Vagina (tissue), 2 donors: Measurements from ENCODE around the gene AGK. TPM values are rescaled to one million over a fixed set of nuclear protein-coding genes. Genes with fewer than 3 reads are reported as not detected.

Experiments used
- DNase-seq, 2 donors: peaks; one replicate each; pipeline ENCODE4 v3.0.0-alpha.2; 2017; ENCODE audit errors: extremely low spot score in 2 of 2
- H3K27ac ChIP-seq: fragments of 200-600 bp; sonication (generic); one replicate; pipeline ENCODE4 v1.5.1; 2019
- H3K27me3 ChIP-seq: fragments of 200-600 bp; sonication (generic); one replicate; pipeline ENCODE4 v1.5.1; 2019
- H3K36me3 ChIP-seq, 2 donors: fragments of 200-600 bp; sonication (generic); one replicate each; pipeline ENCODE4 v1.5.1; 2017 to 2019
- H3K4me1 ChIP-seq: fragments of 200-600 bp; sonication (generic); one replicate; pipeline ENCODE4 v1.5.1; 2019
- H3K4me3 ChIP-seq, 2 donors: fragments of 200-600 bp; sonication (generic); 1 replicate in 1 of 2; 2 replicates in 1 of 2; pipeline ENCODE4 v1.5.1; 2016 to 2019
- H3K9me3 ChIP-seq: fragments of 200-600 bp; sonication (generic); one replicate; pipeline ENCODE4 v1.5.1; 2019
- CTCF ChIP-seq, 3 experiments: fragments of 450-650 bp in 2 of 3; fragments of 200-600 bp in 1 of 3; sonication (generic) in 1 of 3; IDR thresholded peaks; one replicate each; pipeline ENCODE4 v1.5.1; 2017 to 2019; ENCODE audit warnings: antibody characterized with exemption in 3 of 3, mild to moderate bottlenecking in 2 of 3, moderate library complexity in 2 of 3
- POLR2A ChIP-seq, 2 donors: fragments of 450-650 bp; IDR thresholded peaks; one replicate each; pipeline ENCODE4 v1.6.1; 2017; ENCODE audit warnings: antibody characterized with exemption in 2 of 2, mild to moderate bottlenecking in 2 of 2, moderate library complexity in 2 of 2
- POLR2AphosphoS5 ChIP-seq, 2 donors: sonication (generic); formaldehyde crosslinking; IDR thresholded peaks; one replicate each; pipeline ENCODE4 v1.9.0; 2017; ENCODE audit warnings: antibody characterized with exemption in 2 of 2, mild to moderate bottlenecking in 2 of 2, low read depth in 1 of 2; ENCODE audit not compliant: insufficient read depth in 1 of 2
- intact Hi-C: fragments of 100-400 bp; cut with DNase I; formaldehyde crosslinking; loops from one replicate; pipeline ENCODE4 v1.15.1; 2023
- total RNA-seq: library from RNA; depleted of rRNA; stranded (reverse); fragments of >200 nt; gene quantifications from one replicate; pipeline ENCODE4 v1.2.3, GENCODE V29; 2016

Gene AGK
- total RNA-seq, 1 donor from 2014 or later: 21.1 TPM

GRCh38 chr7:141649865-141650634 lies 98.8 kb downstream of the AGK start:
- Histone ChIP-seq H3K27ac (no peak overlapping the region), H3K27me3 (no peaks in the 10 kb centered on the region), H3K4me3 (no peak overlapping the region), H3K36me3 (peaks cover 0 to 13% of the 10 kb centered on the region in 2 donors), H3K4me1 (no peaks in the 10 kb centered on the region), H3K9me3 (no peaks in the 10 kb centered on the region)
- TF ChIP-seq CTCF (IDR thresholded peaks at IDR 0.05): peak in 1 of 3 experiments; percentile 51
- no peak for TF ChIP-seq POLR2A (IDR thresholded peaks at IDR 0.05)
- no peak for DNase-seq
- intact Hi-C loops: loop anchor here (10.0 kb wide), 1 partner anchor 85 kb away; the partner anchor contains the start of gene SSBP1

GRCh38 chr7:141651417-141651816 lies 100.2 kb downstream of the AGK start:
- peaks cover 0 to 9% of the 10 kb centered on the region in 2 donors for H3K36me3 ChIP-seq
- no peaks in the 10 kb centered on the region for H3K27me3 ChIP-seq
- DNase-seq: no peak
- H3K4me1 ChIP-seq: no peaks in the 10 kb centered on the region
- TF ChIP-seq POLR2A (IDR thresholded peaks at IDR 0.05) (no peak), CTCF (IDR thresholded peaks at IDR 0.05) (no peak), POLR2AphosphoS5 (IDR thresholded peaks at IDR 0.05; ENCODE audit: insufficient read depth in 1 of 2, low read depth in 1 of 2) (no peak)
- H3K27ac ChIP-seq: no peak overlapping the region
- intact Hi-C loops: loop anchor here (10.0 kb wide), 1 partner anchor 83 kb away; the partner anchor contains the start of gene SSBP1
- no peak overlapping the region for H3K4me3 ChIP-seq
- H3K9me3 ChIP-seq: no peaks in the 10 kb centered on the region

- no peaks in the 10 kb centered on the region for H3K9me3 ChIP-seq
- H3K4me3 ChIP-seq: no peak overlapping the region
- intact Hi-C loops: loop anchor here (10.0 kb wide), 1 partner anchor 82 kb away; the partner anchor contains the start of gene SSBP1
- peaks cover 0 to 9% of the 10 kb centered on the region in 2 donors for H3K36me3 ChIP-seq
- TF ChIP-seq CTCF (IDR thresholded peaks at IDR 0.05) (no peak), POLR2AphosphoS5 (IDR thresholded peaks at IDR 0.05; ENCODE audit: insufficient read depth in 1 of 2, low read depth in 1 of 2) (no peak), POLR2A (IDR thresholded peaks at IDR 0.05) (no peak)
- H3K27me3 ChIP-seq: no peaks in the 10 kb centered on the region
- H3K27ac ChIP-seq: no peak overlapping the region
- no peak for DNase-seq
- H3K4me1 ChIP-seq: no peaks in the 10 kb centered on the region
These were observed 101.5 kb downstream of the AGK start for GRCh38 chr7:141652691-141653090.

- intact Hi-C loops: loop anchor here (10.0 kb wide), 1 partner anchor 80 kb away; the partner anchor contains the start of gene SSBP1
- H3K27me3 ChIP-seq: no peaks in the 10 kb centered on the region
- no peak overlapping the region for H3K27ac ChIP-seq
- no peak overlapping the region for H3K4me3 ChIP-seq
- DNase-seq: no peak
- no peaks in the 10 kb centered on the region for H3K9me3 ChIP-seq
- TF ChIP-seq POLR2A (IDR thresholded peaks at IDR 0.05): no peak
- peak in 2 of 3 experiments; percentile 21 to 35 for TF ChIP-seq CTCF (IDR thresholded peaks at IDR 0.05)
- TF ChIP-seq POLR2AphosphoS5 (IDR thresholded peaks at IDR 0.05; ENCODE audit: insufficient read depth in 1 of 2, low read depth in 1 of 2): no peak
- H3K4me1 ChIP-seq: no peaks in the 10 kb centered on the region
- H3K36me3 ChIP-seq: peaks cover 0 to 9% of the 10 kb centered on the region in 2 donors
These were observed 103.3 kb downstream of the AGK start for GRCh38 chr7:141654551-141654950.

- H3K27me3 ChIP-seq: no peaks in the 10 kb centered on the region
- peaks cover 13% of the 10 kb centered on the region for H3K4me1 ChIP-seq
- H3K9me3 ChIP-seq: no peaks in the 10 kb centered on the region
- H3K36me3 ChIP-seq: peaks cover 0 to 34% of the 10 kb centered on the region in 2 donors
- TF ChIP-seq POLR2A (IDR thresholded peaks at IDR 0.05) (no peak), CTCF (IDR thresholded peaks at IDR 0.05) (no peak), POLR2AphosphoS5 (IDR thresholded peaks at IDR 0.05; ENCODE audit: insufficient read depth in 1 of 2, low read depth in 1 of 2) (no peak)
- no peak overlapping the region for H3K4me3 ChIP-seq
- no peak for DNase-seq
- intact Hi-C loops: loop anchor here (10.0 kb wide), 1 partner anchor 75 kb away; the partner anchor contains the start of gene SSBP1
- no peak overlapping the region for H3K27ac ChIP-seq
These were observed 108.3 kb downstream of the AGK start for GRCh38 chr7:141659501-141659900.
